Measurements from ENCODE around the gene ZBTB16. TPM values are rescaled to one million over a fixed set of nuclear protein-coding genes. Genes with fewer than 3 reads are reported as not detected.

The ZBTB16 gene
- total RNA-seq, 1 donor, result 91.6 TPM

DNA sequence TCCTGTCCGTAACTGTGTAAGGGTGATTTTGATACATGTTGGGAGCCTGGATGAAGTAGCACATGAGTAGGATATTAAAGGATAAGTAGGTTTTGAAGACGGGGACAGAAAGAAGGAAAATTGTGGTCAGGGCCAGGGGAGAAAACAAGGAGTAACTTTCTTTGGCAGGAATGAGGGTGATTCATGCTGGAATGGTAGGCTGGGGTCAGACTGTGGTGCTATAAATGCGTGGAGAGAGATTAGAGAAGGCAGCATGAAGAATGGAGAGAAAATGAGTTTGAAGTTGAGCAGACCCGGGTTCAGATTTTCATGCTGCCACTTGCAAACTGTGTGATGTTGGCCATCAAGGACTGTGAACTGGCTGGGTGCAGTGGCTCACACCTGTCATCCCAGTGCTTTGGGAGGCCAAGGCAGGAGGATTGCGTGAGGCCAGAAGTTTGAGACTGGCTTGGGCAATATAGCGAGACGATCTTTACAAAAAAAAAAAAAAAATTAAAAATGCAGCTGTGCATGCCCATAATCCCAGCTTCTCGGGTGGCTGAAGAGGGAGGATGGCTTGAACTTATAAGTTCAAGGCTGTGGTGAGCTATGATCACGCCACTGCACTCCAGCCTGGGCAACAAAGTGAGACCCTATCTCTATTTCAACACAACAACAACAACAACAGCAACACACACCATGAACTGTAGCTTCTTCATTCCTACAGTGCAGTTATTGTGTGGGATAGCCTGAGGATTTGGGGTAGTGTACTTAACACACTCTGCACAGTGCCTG is 22.3 kb downstream of the ZBTB16 start:
- DNase-seq (ENCODE audit: low read depth in 2 of 3, low spot score in 2 of 3), result no peak

DNA sequence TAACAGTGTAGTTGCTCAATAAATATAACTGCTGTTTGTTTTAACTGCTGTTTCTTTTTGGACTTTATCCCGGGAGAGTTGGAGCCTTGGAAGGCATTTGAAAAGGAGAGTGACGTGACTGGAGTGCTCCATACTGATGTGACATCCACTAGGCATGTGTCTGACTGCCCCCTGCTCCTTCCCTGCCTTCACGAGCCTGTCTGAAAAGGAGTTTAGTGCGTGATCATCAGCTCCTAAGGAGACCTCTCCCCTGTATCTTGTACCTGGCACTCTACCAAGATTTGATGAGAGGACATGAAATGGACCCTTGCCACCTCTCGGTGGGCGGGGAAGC is 22.9 kb downstream of the ZBTB16 start:
- no peak for DNase-seq (ENCODE audit: low read depth in 2 of 3, low spot score in 2 of 3)

DNA sequence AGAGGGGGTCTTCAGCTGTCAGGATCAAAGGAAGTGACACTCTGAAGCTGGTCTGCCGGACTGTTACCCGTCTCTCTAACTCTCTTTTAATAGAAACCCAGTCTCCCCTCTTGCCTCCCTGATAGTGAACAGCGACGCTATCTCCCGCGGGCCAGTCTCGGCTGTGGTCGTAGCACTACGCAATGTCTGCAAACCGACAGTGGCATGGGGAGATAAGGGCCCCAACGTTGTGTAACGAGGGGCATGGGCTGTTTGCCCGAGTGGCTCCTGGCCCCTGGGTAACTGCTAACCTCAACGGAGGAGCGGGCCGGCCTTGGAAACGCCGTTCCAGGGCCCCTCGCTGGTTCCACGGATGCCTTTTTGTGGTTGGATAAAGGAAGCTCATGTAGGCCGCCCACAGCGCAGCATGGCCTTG is 23.3 kb downstream of the ZBTB16 start:
- DNase-seq (ENCODE audit: low read depth in 2 of 3, low spot score in 2 of 3), result peak in 2 of 3 donors; percentile 91 to 97

DNA sequence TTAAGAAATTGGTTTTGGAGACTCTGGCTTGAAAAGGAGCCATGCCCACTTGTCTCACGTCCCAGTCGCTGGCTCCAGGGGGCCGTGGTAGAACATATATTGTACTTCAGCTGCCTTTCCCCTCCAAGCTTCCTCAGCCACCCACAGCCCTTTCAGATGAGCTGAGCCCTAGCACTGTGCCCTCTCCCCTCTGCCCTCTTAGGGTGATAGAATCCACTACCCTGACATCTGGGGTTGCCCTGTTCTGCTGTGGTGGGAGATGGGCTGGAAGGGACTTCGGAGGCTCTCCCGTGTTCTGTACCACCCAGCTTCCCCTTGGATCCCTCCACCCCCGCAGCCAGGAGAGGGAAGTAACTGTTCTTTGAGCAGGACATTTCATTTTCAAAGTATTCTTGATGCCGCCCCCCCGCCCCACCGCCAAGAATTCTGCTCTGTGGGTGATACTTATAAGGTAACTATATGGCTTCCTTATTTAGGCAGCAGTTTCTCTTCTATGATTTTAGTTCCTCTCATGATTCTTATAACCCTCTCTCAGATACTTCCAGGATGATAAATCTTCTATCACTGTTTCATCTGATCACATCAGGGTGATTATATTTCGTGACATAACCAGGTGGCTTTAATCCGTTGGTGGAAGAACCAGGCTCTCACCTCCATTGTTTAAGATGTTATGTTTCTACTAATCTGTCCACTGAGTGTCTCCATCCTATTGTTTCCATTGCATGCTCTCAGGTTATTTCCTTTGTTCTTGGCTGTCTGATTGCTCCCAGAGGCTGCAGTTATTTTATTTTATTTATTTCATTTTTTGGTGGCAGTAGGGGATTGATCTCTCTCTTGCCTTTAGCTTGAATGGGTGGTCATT is 24.1 kb downstream of the ZBTB16 start:
- peak in 2 of 3 donors; percentile 51 to 64 for DNase-seq (ENCODE audit: low read depth in 2 of 3, low spot score in 2 of 3)

DNA sequence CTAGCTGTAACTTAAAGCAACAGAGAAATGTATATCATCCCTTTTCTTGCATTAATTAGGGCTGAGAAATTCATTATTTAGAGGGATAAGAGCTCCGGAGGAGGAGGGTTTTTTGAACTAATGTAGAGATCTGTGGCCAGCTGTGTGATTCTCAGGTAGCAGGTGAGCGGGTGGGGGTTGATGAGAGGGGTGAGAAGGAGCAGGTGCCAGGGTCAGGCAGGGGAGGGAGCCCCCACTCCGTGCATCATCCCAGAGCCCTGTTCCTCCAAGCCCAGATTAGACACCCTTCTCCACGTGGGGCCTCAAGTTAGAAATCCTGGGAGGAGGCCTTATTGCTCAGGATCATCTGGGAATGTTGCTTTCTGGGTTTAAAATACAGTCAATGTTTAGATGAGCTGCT is 24.9 kb downstream of the ZBTB16 start:
- no peak for DNase-seq (ENCODE audit: low read depth in 2 of 3, low spot score in 2 of 3)

GRCh38 chr11:114085965-114086793 is 26.7 kb downstream of the ZBTB16 start:
- no peak for DNase-seq (ENCODE audit: low read depth in 2 of 3, low spot score in 2 of 3)

GRCh38 chr11:114087025-114087424 is 27.5 kb downstream of the ZBTB16 start:
- no peak for DNase-seq (ENCODE audit: low read depth in 2 of 3, low spot score in 2 of 3)

GRCh38 chr11:114088216-114088615 is 28.7 kb downstream of the ZBTB16 start:
- no peak for DNase-seq (ENCODE audit: low read depth in 2 of 3, low spot score in 2 of 3)

DNA sequence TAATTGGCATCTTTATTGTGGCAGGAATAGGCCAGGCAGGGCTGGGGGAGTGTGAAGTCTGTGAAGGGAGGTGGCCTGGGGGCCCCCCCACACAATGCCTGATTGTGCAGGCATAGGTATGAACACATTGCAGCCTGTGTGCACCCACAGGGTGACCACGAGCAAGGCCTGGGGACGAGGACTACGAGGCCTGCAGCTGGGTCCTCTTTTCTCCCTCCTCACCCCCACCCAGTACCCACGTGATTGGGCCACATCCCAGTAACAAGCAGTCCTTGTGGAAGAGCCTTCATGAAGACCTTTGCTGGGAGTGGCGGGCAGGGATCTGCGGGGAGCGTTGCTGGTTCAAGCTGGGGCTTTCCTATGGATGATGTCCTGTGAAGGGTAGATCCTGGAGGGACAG is 29.3 kb downstream of the ZBTB16 start:
- DNase-seq (ENCODE audit: low read depth in 2 of 3, low spot score in 2 of 3), result no peak

GRCh38 chr11:114089748-114090147 is 30.2 kb downstream of the ZBTB16 start:
- no peak for DNase-seq (ENCODE audit: low read depth in 2 of 3, low spot score in 2 of 3)

DNA sequence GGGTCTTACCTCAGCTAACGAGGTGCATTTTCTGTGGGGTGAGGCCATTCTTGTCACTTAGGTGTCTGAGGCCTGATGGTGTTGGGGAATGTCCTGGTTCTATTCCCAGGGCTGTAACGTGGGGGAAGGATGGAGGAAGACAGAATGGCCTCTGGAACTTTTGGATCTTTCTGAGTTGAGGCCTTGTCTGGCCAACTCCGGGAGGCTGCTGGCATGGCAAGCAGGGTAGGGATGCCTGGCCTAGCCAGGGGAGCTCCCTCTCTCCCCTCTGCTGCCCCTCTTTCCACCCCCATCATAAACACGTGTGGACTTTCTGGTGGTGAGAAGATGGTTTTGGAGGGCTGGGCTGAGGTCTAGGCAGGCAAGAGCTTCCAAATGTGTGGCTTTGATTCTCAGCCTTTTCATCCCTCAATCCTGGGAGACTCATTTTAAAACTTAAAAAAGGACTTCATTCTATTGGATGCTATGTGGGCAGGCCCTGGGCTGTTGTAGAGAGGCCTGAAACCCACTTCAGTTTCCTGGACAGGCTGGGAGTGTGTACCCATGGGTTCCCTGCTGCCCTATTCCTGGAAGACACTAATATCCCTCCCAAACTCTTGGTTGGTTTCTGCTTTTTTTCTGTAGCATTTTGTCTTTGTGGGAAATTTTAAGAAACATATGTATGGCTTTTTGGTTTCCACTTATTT is 30.9 kb downstream of the ZBTB16 start:
- no peak for DNase-seq (ENCODE audit: low read depth in 2 of 3, low spot score in 2 of 3)

GRCh38 chr11:114090976-114091375 is 31.5 kb downstream of the ZBTB16 start:
- DNase-seq (ENCODE audit: low read depth in 2 of 3, low spot score in 2 of 3), result no peak

DNA sequence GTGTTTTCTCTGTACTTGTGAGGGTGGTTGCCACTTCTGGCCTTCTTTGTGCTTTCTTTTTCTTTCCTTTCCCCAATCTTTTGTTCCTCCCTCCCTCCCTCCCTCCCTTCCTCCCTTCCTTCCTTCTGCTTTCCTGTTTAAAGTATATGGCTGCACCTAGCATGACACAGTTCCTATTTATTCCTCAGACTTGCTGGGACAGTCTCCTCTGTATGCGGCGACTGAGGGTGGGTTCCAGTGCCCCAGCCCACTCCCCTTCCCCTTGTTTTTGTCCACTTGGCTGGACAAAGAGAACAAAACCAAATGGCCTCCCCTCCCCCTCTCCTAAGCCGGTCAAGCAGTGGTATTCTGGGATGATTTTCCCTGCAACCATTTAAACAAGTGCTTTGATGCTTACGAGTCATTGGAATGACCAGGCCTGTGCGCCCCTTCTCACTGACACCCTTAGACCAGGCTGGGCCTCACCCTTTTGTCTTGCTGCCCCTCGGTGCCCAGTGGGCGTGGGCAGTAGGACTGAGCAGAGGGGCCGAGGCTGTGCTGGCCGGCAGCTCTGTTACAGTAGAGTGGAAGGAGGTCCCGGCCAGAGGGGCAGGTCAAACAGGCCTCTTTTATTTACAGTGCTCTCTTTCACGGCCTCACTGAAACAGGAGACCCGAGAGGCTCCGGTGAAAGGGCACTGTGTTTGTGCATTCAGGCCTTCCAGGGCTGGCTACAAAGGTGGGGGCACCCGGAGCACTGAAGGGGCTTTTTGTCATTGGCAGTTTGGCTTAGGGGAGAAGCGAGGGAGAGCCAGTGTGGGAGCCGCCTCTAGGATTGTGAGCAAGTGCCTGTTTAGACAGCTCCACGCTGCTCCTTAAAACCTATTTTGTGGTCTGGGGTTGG is 32.2 kb downstream of the ZBTB16 start:
- DNase-seq (ENCODE audit: low read depth in 2 of 3, low spot score in 2 of 3), result no peak

GRCh38 chr11:114092478-114092877 is 33.0 kb downstream of the ZBTB16 start:
- no peak for DNase-seq (ENCODE audit: low read depth in 2 of 3, low spot score in 2 of 3)

GRCh38 chr11:114092953-114093352 is 33.4 kb downstream of the ZBTB16 start:
- no peak for DNase-seq (ENCODE audit: low read depth in 2 of 3, low spot score in 2 of 3)

DNA sequence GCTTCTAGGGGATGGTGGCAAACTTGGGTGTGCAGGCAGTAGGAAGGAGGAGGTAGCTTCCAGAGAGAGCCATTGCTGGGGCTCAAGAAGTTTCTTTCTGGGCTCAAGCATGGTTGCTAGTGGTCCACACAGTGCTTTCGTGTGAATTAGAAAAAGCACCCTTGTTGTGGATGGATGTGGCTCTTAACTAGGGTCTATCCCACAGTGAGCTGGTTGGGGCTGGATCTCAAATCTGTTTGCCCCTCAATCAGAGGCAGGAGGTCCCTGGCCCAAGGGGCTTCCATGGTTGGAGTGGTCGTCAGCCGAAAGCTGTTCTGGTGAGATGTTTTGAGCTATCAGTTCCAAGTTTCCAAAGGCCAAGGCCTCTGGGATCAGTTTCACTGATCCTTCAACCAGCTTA is 35.0 kb downstream of the ZBTB16 start:
- DNase-seq (ENCODE audit: low read depth in 2 of 3, low spot score in 2 of 3), result no peak

DNA sequence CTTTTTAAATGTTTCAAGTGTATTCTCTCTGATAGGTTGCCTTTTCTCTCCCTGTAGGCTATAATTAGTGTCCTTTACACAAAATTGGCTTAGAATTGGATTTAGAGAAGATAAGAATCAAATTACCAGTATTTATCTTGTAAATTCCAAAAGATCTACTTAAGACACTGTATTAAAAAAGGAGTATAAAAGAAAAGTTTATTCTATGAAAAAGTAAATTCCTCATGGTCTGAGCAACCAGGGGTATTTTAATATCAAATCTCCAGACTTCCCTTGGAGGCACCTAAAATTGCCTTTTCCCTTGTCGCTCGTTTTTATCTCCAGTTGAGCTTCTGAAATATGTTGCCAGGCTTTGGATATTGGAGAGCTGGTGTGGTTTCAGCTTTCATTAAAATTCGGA is 36.4 kb downstream of the ZBTB16 start:
- DNase-seq (ENCODE audit: low read depth in 2 of 3, low spot score in 2 of 3), result no peak

- peak in 1 of 3 donors; percentile 80 for DNase-seq (ENCODE audit: low read depth in 2 of 3, low spot score in 2 of 3)
Measured at GRCh38 chr11:114097832-114098231, 38.3 kb downstream of the ZBTB16 start.

- no peak for DNase-seq (ENCODE audit: low read depth in 2 of 3, low spot score in 2 of 3)
Measured at GRCh38 chr11:114098927-114099326, 39.4 kb downstream of the ZBTB16 start.

All from hematopoietic multipotent progenitor cell (in vitro differentiated cells).